Activated CD4-positive, alpha-beta T cell treated with anti-CD3 and anti-CD28 coated beads for 36 hours (primary cell): ENCODE results near the gene PDZK1. TPM values are rescaled to one million over a fixed set of nuclear protein-coding genes. Genes with fewer than 3 reads are reported as not detected.
A peak's percentile ranks its signal among the peaks of the same experiment; 100 is the strongest.

Source experiments
- ATAC-seq: fragments of 200-7000 bp; cut with Tn5 transposase; one replicate; pipeline ENCODE4 v1.10.0; 2021; ENCODE audit warnings: mild to moderate bottlenecking, moderate library complexity
- CTCF ChIA-PET: fragments of 350-600 bp; sonication (Branson Sonifier 250); formaldehyde crosslinking; loops from one replicate; lab custom pipeline; 2021; ENCODE audit warnings: antibody characterized with exemption; lab: Charles Lee
- POLR2A ChIA-PET: fragments of 350-600 bp; sonication (Branson Sonifier 250); formaldehyde crosslinking; loops from one replicate; lab custom pipeline; 2021; ENCODE audit warnings: antibody characterized with exemption, inconsistent platforms; lab: Charles Lee
- DNase-seq: peaks from one replicate; pipeline ENCODE4 v3.0.0-alpha.2; 2020
- H3K27ac Mint-ChIP-seq: one replicate; pipeline ENCODE4 v1.8.0; 2021; ENCODE audit warnings: mixed read lengths
- H3K27me3 Mint-ChIP-seq: one replicate; pipeline ENCODE4 v1.8.0; 2021; ENCODE audit warnings: mixed read lengths
- H3K36me3 Mint-ChIP-seq: one replicate; pipeline ENCODE4 v1.8.0; 2021; ENCODE audit warnings: low read depth, mixed read lengths
- H3K4me1 Mint-ChIP-seq: one replicate; pipeline ENCODE4 v1.8.0; 2021; ENCODE audit warnings: mixed read lengths
- H3K4me3 Mint-ChIP-seq: one replicate; pipeline ENCODE4 v1.8.0; 2021; ENCODE audit warnings: mild to moderate bottlenecking, moderate library complexity, mixed read lengths
- H3K9me3 Mint-ChIP-seq: one replicate; pipeline ENCODE4 v1.8.0; 2021; ENCODE audit warnings: low read depth, mixed read lengths
- intact Hi-C, 2 experiments: fragments of 100-400 bp; cut with DNase I in 1 of 2; cut with micrococcal nuclease in 1 of 2; formaldehyde crosslinking; loops; one replicate each; pipeline versions ENCODE4 v1.14.2 to v1.15.1; 2022 to 2024; cut with DNase I, micrococcal nuclease
- total RNA-seq, 2 experiments: library from RNA; stranded (reverse); gene quantifications; one replicate each; pipeline ENCODE4 v1.2.3, GENCODE V29; 2021

PDZK1 gene
- total RNA-seq, 2 experiments from 2014 or later: not detected

GRCh38 chr1:145708063-145708462, 895 bp upstream of the PDZK1 start:
- Mint-ChIP-seq H3K27ac (no peak overlapping the region), H3K36me3 (no peaks in the 10 kb centered on the region), H3K9me3 (peaks cover 2% of the 10 kb centered on the region), H3K4me1 (no peaks in the 10 kb centered on the region), H3K4me3 (no peak overlapping the region), H3K27me3 (peaks cover 2% of the 10 kb centered on the region)
- ChIA-PET POLR2A (no interaction called here), CTCF (no interaction called here)
- DNase-seq (no peak), ATAC-seq (no peak)
- intact Hi-C loops: no loop called here

- ATAC-seq: no peak
- peaks cover 2% of the 10 kb centered on the region for H3K27me3 Mint-ChIP-seq
- CTCF ChIA-PET: no interaction called here
- H3K36me3 Mint-ChIP-seq: no peaks in the 10 kb centered on the region
- H3K4me3 Mint-ChIP-seq: no peak overlapping the region
- POLR2A ChIA-PET: no interaction called here
- no peak for DNase-seq
- peaks cover 2% of the 10 kb centered on the region for H3K9me3 Mint-ChIP-seq
- intact Hi-C loops: no loop called here
- H3K4me1 Mint-ChIP-seq: no peaks in the 10 kb centered on the region
- H3K27ac Mint-ChIP-seq: no peak overlapping the region
Measured at GRCh38 chr1:145706086-145706664, 993 bp downstream of the PDZK1 start.

GRCh38 chr1:145705622-145706021, 1.5 kb downstream of the PDZK1 start:
- POLR2A ChIA-PET: no interaction called here
- H3K27me3 Mint-ChIP-seq: peaks cover 2% of the 10 kb centered on the region
- CTCF ChIA-PET: no interaction called here

GRCh38 chr1:145702826-145703225, 4.3 kb downstream of the PDZK1 start:
- ChIA-PET POLR2A (no interaction called here), CTCF (no interaction called here)
- Mint-ChIP-seq H3K36me3 (no peaks in the 10 kb centered on the region), H3K27me3 (no peaks in the 10 kb centered on the region), H3K9me3 (no peaks in the 10 kb centered on the region), H3K27ac (no peak overlapping the region), H3K4me3 (no peak overlapping the region), H3K4me1 (no peaks in the 10 kb centered on the region)
- intact Hi-C loops: no loop called here
- DNase-seq (no peak), ATAC-seq (no peak)

More at GRCh38 chr1:145705622-145706021, 1.5 kb downstream of the PDZK1 start:
- Mint-ChIP-seq H3K9me3 (peaks cover 2% of the 10 kb centered on the region), H3K4me1 (no peaks in the 10 kb centered on the region), H3K36me3 (no peaks in the 10 kb centered on the region), H3K4me3 (no peak overlapping the region), H3K27ac (no peak overlapping the region)
- ATAC-seq (no peak), DNase-seq (no peak)
- intact Hi-C loops: no loop called here

- no peaks in the 10 kb centered on the region for H3K9me3 Mint-ChIP-seq
- no peaks in the 10 kb centered on the region for H3K27me3 Mint-ChIP-seq
- ATAC-seq: no peak
- H3K27ac Mint-ChIP-seq: no peak overlapping the region
- no peak for DNase-seq
- H3K4me3 Mint-ChIP-seq: no peak overlapping the region
- POLR2A ChIA-PET: no interaction called here
- H3K4me1 Mint-ChIP-seq: no peaks in the 10 kb centered on the region
- intact Hi-C loops: no loop called here
- CTCF ChIA-PET: no interaction called here
- no peaks in the 10 kb centered on the region for H3K36me3 Mint-ChIP-seq
Measured at GRCh38 chr1:145702052-145702451, 5.1 kb downstream of the PDZK1 start.

- H3K36me3 Mint-ChIP-seq: no peaks in the 10 kb centered on the region
- ChIA-PET POLR2A (no interaction called here), CTCF (no interaction called here)
- DNase-seq (no peak), ATAC-seq (no peak)
- intact Hi-C loops: no loop called here
- H3K27ac Mint-ChIP-seq: no peak overlapping the region
- H3K27me3 Mint-ChIP-seq: peaks cover 2% of the 10 kb centered on the region
- H3K4me1 Mint-ChIP-seq: no peaks in the 10 kb centered on the region
- H3K9me3 Mint-ChIP-seq: no peaks in the 10 kb centered on the region
- H3K4me3 Mint-ChIP-seq: no peak overlapping the region
Measured at GRCh38 chr1:145701306-145701862, 5.8 kb downstream of the PDZK1 start.

- CTCF ChIA-PET: no interaction called here
- ATAC-seq: no peak
Measured at GRCh38 chr1:145696630-145696960, 10.6 kb downstream of the PDZK1 start.

GRCh38 chr1:145695821-145696629, 11.1 kb downstream of the PDZK1 start:
- no peak for ATAC-seq
- POLR2A ChIA-PET: no interaction called here

More at GRCh38 chr1:145696630-145696960, 10.6 kb downstream of the PDZK1 start:
- POLR2A ChIA-PET: no interaction called here
- H3K4me3 Mint-ChIP-seq: no peak overlapping the region
- H3K4me1 Mint-ChIP-seq: no peaks in the 10 kb centered on the region
- H3K27me3 Mint-ChIP-seq: peaks cover 2% of the 10 kb centered on the region
- no peaks in the 10 kb centered on the region for H3K36me3 Mint-ChIP-seq
- no peaks in the 10 kb centered on the region for H3K9me3 Mint-ChIP-seq
- DNase-seq: no peak
- H3K27ac Mint-ChIP-seq: no peak overlapping the region
- intact Hi-C loops: no loop called here

GRCh38 chr1:145692785-145693443, 14.3 kb downstream of the PDZK1 start:
- DNase-seq (no peak), ATAC-seq (no peak)
- H3K36me3 Mint-ChIP-seq: no peaks in the 10 kb centered on the region
- peaks cover 2% of the 10 kb centered on the region for H3K27me3 Mint-ChIP-seq
- H3K9me3 Mint-ChIP-seq: no peaks in the 10 kb centered on the region
- H3K4me3 Mint-ChIP-seq: no peak overlapping the region
- POLR2A ChIA-PET: no interaction called here
- H3K27ac Mint-ChIP-seq: no peak overlapping the region
- CTCF ChIA-PET: interaction anchor here (2.6 kb wide), 1 partner anchor 28 kb away, joined by 13 read pairs; the partner anchor contains the start of gene CD160
- intact Hi-C loops: no loop called here
- peaks cover 22% of the 10 kb centered on the region for H3K4me1 Mint-ChIP-seq

More at GRCh38 chr1:145695821-145696629, 11.1 kb downstream of the PDZK1 start:
- H3K36me3 Mint-ChIP-seq: no peaks in the 10 kb centered on the region
- no peak overlapping the region for H3K4me3 Mint-ChIP-seq
- H3K9me3 Mint-ChIP-seq: no peaks in the 10 kb centered on the region
- DNase-seq: no peak
- peaks cover 2% of the 10 kb centered on the region for H3K4me1 Mint-ChIP-seq
- CTCF ChIA-PET: no interaction called here
- intact Hi-C loops: no loop called here
- H3K27ac Mint-ChIP-seq: no peak overlapping the region
- peaks cover 2% of the 10 kb centered on the region for H3K27me3 Mint-ChIP-seq

GRCh38 chr1:145690587-145691558, 16.3 kb downstream of the PDZK1 start:
- peak; percentile 95 for ATAC-seq
- Mint-ChIP-seq H3K27ac (no peak overlapping the region), H3K9me3 (no peaks in the 10 kb centered on the region), H3K36me3 (no peaks in the 10 kb centered on the region), H3K4me3 (no peak overlapping the region), H3K4me1 (peaks cover 22% of the 10 kb centered on the region), H3K27me3 (no peaks in the 10 kb centered on the region)
- POLR2A ChIA-PET: no interaction called here
- CTCF ChIA-PET: interaction anchor here (0.7 to 2.6 kb wide), 3 partner anchors 9 to 237 kb away, joined by 3 to 13 read pairs (median 3); partner anchors contain the start of genes CD160 and RBM8A
- intact Hi-C loops: no loop called here
- peak; percentile 52 for DNase-seq

- H3K9me3 Mint-ChIP-seq: no peaks in the 10 kb centered on the region
Measured at GRCh38 chr1:145689922-145690321, 17.2 kb downstream of the PDZK1 start.

More at GRCh38 chr1:145689922-145690321, 17.2 kb downstream of the PDZK1 start:
- ChIA-PET CTCF (interaction anchor here (1.0 kb wide), 1 partner anchor 238 kb away, joined by 3 read pairs; the partner anchor contains the start of gene RBM8A), POLR2A (no interaction called here)
- Mint-ChIP-seq H3K4me1 (peaks cover 22% of the 10 kb centered on the region), H3K27ac (no peak overlapping the region), H3K36me3 (no peaks in the 10 kb centered on the region), H3K27me3 (no peaks in the 10 kb centered on the region), H3K4me3 (no peak overlapping the region)
- no peak for ATAC-seq
- intact Hi-C loops: no loop called here
- DNase-seq: no peak
